GM18909 (cell line): ENCODE measurements around the gene GARS1.
"Not testable (repeated sequence)": the region's sequence is repeated elsewhere in the genome, so short reads cannot be mapped to it uniquely, and the experiment has no call there.

Experiments
- ATAC-seq: cut with Tn5 transposase; IDR thresholded peaks from one replicate; pipeline ENCODE4 v1.9.1; 2021; ENCODE audit warnings: mild to moderate bottlenecking; ENCODE audit not compliant: unreplicated experiment, poor library complexity

The GARS1 gene

DNA sequence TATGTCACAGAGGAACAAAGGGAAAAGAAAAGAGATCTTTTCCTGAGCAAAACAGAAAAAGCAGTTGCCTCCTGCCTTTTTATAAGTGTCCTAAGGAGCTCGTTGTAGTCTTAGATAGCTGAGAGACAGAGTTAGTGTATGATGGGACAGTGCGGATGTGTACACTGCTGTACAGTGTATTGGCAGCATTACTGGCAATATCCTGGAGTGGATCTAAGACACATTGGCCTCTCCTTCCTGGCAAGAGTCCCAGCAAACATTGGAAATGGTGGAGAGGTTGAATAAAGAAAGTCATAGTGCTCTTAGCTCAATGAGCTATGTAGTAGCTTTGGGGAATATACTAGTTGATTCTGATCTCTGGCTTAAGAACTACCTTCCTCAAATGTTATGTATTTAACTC lies 22.7 kb downstream of the GARS1 start:
- ATAC-seq = no peak

DNA sequence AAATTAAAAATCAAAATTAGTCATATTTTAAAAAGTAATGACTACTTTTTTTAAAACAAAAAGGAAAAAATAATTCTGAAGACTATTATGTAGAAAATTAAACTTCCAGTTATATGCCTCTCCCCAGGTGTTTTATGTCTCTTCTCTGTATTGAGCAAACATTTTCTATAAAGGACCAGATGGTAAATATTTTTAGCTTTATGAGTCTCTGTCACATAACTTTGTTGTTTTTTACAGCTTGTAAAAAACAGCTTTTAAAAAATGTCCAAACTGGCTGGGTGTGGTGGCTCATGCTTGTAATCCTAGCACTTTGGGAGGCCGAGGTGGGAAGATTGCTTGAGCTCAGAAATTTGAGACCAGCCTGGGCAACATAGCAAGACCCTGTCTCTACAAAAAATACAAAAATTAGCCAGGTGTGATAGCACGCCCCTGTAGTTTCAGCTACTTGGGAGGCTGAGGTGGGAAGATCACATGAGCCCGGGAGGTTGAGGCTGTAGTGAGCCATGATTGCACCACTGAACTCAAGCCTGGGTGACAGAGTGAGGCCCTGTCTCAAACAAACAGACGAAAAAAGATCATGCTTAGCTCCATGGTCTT lies 23.5 kb downstream of the GARS1 start:
- no peak for ATAC-seq

DNA sequence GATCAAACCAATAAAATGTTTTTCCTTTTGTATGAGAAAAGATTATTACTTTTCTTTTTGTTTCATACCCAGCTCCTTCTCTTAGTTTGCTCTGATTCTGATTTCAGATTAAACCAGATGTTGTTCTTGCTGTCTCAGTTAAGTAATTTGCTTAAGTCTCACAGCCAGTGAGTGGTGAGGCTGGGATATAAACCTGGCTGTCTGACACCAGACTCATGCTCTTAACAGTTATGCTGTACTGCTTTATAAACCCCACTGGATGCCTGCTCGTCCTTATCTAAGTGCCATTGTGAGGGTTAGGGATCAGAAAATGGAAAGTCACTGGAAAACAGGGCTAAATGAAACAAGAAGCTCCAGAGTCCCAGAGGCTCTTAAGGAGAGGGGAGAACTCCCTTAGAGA lies 24.3 kb downstream of the GARS1 start:
- ATAC-seq = no peak

DNA sequence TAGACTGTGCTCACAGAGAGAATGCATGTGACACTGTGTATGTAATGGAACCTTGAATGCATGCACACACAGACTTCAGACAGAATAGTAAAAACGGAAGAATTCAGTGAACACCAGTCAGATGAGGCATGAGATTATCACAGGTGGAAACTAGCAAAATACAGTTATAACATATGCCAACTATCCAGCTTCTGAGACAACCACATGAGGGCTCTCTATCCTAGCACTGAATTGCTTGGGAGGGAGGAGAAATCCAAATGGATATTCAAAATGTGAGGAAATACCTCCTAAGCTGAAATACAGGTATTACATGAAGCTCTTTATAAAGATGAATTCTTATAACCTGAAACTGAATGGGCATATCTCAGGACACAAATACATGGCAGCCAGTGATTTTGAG lies 30.6 kb downstream of the GARS1 start:
- no peak for ATAC-seq

DNA sequence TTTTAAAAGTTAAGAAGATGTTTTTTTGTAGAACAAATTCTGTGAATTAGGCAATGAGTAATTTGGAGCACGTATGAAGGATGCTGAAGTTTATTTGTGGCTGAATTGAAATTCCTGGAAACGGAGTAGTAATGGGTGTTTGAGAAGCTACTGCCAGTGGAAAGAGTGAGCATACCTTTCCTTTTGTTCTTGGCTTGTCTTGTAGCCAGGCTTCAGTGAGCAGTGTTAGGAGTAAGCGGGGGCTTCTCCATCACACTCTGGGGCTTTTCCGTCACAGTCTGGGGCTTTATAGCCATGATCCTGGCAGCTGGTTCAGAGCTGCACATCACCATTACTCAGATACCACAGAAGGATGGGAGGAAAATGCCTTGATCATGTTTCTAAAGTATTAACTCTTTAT lies 32.3 kb downstream of the GARS1 start:
- ATAC-seq = no peak

DNA sequence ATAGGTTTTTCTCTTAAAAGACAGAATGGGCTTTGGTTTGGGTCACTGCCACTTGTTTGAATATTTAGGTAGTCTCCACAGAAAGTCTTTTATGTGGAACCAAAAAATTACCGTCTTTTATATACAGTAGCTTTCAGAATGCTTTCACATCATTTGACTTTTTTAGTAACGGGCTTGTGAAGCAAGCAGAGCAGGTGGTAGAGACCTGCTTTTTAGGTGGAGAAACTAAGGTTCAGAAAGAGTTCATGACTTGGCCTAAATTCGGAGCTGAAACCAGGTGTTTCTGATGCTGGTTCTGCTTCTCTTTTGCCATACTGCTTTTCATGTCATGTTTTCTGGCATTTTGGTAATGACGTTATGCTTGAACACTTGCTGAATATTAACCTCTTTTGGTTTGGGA lies 36.3 kb downstream of the GARS1 start:
- no peak for ATAC-seq

DNA sequence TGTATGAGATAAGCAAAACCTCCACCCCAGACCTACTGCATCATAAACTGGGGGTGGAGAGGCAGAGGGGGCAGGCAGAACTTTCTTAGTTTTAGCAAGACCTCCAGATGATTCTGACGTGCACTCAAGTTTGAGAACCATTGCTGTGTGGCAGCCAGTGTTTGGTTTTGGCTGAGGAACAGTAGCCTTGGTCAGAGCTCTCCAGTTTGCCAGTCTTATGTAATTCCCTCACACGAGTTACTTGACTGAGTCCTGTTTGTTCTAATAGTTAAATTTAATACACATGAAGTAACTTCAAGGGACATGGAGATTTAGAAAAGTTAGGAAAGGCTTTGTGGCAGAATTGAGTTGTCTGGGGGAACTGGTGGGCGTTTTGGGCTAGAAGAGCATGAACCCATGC lies 38.5 kb downstream of the GARS1 start:
- no peak for ATAC-seq

DNA sequence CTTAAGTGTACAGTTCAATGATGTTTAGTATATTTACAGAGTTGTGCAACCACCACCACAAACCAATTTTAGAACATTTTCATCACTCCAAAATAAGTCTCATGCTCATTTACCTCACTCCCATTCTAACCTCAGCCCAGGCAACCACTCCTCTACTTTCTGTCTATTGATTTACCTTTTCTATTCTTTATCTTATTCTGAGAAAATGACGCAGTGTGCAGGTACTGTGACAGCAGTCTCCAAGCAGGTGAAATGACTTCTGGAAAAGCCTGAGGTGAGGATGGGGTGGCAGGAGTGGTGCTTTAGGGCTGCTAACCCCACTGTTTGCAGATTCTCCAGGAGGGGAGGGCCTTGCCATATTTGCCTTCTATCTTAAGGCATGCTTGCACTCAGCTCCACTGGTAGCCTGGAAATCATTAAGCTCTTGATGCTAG lies 39.5 kb downstream of the GARS1 start:
- no peak for ATAC-seq

DNA sequence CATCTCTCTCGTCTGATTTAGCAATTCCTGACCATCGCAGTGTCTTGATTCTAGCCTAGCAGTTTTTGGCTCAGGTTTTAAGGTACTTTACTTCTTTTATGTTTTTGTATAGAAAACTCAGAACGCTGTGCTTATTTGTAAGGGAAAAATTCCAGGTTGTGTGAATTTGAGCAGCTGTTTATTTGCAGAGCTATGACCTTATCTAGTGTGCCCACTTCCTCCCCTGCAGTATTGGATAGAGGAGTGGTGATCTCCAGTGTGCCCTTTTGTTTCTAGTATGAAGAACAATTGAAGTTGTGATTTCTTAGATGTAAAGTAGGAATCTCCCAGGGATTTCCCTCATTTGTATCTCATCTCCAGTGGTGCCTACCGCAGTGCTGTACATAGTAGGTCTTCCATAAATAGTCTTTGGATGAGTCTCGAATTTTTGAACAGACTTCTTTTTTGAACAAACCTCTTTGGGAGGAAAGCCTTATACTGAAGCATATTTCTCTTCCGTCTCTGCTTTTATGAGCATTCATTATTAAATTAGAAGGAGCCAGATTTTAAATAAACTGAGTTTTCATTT lies 40.0 kb downstream of the GARS1 start:
- no peak for ATAC-seq

DNA sequence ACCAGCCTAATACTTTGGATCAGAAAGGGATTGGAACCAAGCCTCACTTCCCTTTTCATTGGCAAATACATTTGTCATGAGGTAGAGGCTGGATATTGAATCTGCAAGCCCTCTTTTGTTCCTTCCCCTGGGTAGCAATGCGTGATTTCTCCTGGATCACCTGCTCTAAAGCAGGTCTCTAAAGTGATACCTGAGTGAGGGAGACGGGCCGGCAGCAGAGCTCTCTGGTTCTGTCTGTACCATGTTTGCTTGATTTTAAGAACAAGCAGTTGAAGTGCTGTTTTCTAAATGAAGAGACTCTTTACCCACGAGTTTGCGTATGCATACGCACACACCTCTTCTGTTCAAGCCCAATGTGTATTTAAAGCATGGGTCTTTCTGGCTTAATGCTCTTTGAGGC lies 41.1 kb downstream of the GARS1 start:
- ATAC-seq = no peak

DNA sequence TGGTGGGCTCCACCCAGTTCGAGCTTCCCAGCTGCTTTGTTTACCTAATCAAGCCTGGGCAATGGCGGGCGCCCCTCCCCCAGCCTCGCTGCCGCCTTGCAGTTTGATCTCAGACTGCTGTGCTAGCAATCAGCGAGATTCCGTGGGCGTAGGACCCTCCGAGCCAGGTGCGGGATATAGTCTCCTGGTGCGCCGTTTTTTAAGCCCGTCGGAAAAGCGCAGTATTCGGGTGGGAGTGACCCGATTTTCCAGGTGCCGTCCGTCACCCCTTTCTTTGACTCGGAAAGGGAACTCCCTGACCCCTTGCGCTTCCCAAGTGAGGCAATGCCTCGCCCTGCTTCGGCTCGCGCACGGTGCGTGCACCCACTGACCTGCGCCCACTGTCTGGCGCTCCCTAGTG lies 47.6 kb downstream of the GARS1 start:
- not testable (repeated sequence) for ATAC-seq

DNA sequence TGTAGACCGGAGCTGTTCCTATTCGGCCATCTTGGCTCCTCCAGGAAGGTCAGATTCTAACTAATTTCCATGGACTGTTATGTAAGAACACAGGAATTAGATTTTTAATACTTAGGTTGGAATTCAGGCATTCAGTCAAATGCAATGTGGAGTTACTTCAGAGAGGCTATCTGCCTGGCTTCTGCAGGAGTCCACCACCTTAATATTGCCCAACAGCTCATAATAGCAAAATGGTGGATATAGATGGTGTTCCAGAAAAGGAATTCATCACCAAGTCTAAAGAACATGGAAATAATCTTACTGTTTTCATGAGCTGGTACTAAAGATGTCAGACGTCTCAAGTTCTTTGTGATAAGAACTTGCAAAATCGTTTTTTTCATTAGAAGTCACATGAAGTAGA lies 48.1 kb downstream of the GARS1 start:
- ATAC-seq = no peak

DNA sequence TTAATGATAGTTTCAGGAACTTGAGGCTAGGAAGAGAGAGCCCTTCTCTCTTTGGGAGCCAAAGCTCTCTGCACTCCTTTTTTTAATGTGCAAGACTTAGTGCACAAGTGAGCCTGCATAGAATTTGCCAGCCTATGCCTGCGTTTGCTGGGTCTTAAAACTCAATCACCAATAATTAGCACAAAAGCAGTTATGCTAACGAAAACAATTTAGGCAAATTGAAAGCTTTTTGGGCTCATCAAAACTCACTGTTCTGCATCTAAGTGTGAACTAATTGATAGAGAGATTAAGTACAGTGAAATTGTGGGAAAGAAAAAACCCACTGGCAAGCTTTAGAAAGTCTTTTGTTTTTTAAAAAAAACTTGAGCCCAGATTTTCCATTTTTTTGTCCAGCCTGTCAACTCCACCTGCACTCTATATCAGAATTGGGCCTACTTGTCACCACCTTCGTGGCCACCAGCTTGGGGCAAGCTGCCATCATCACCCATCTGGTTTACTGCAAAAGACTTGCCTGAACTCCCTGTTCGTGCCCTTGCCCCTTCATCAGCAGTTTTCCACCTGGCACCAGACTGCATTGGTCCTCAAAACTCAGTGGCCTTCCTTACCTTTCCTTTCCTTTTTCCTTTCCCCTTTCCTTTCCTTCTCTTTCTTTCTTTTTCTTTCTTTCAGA lies 49.7 kb downstream of the GARS1 start:
- ATAC-seq = no peak

DNA sequence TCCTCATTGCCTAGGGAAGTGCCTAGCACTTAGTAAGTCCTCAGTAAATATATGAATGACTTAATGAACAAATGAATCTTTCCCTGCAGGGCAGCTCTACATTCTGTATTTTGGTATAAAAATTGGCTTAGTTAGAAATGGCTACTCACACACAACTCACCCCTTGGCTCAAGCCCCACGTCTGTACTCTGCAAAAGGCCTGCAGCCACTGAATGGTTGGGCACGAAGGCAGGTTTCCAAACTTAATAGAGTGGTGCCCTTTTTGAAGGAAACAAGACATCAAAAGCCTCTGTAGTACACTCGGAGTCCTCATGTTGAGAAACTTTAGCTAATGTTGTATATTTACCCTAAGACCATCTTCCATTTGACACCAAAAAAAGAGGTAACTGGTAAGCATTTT lies 51.0 kb downstream of the GARS1 start:
- ATAC-seq = no peak

DNA sequence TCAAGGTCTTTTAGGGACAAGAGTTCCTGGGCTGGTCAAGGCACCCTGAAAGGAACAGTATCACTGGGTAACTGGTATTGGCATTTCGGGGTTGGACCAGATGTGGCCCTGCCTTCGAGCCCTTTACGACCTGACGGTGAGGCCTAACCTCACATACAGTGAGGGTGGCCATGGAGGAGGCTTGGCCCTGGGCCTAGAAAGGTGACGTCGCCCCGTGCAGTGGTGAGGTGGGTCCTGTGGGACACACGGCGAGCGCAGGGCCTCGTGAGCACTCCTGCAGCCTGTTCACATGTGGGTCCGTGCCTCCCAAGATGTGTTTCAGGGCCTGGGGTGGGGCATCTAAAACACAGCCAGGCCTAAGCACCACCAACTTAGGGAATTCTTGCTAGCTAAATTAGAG lies 51.5 kb downstream of the GARS1 start:
- ATAC-seq = no peak

DNA sequence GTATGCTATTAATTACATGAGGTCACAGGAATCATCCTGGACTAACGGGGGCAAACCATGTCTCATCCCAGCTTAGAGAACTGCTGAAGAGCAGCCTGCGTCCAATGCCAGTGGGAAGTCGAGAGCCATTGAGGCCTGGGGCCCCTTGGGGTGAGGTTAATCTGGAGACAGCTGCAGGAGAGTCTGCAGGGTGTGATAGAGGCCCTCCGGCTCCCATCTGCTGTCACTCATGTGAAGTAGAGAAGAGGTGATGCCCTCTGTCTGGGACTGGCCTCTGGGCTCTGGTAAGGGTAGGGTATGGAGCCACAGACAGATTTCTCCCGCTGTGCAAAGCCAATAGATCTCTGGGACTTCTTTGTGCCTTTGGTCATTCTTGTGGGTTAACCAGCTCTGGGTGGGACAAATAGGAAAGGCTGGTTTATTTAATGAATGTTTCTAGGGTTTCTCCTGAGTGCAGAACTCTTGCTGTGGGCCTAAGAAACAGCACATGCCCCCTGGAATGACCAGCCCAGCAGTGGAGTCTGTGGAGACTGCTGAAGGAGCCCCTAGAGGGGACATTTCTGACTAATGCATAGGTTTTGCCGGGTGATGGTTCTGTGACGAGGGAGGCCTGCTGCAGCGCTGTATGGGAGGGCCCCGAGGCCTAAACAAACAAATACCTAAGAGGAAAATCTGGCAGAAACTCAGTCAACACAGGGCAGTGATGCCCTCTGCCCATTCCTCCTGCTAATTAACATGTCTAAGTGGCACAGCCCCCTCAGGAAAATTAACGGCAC lies 53.1 kb downstream of the GARS1 start:
- no peak for ATAC-seq

DNA sequence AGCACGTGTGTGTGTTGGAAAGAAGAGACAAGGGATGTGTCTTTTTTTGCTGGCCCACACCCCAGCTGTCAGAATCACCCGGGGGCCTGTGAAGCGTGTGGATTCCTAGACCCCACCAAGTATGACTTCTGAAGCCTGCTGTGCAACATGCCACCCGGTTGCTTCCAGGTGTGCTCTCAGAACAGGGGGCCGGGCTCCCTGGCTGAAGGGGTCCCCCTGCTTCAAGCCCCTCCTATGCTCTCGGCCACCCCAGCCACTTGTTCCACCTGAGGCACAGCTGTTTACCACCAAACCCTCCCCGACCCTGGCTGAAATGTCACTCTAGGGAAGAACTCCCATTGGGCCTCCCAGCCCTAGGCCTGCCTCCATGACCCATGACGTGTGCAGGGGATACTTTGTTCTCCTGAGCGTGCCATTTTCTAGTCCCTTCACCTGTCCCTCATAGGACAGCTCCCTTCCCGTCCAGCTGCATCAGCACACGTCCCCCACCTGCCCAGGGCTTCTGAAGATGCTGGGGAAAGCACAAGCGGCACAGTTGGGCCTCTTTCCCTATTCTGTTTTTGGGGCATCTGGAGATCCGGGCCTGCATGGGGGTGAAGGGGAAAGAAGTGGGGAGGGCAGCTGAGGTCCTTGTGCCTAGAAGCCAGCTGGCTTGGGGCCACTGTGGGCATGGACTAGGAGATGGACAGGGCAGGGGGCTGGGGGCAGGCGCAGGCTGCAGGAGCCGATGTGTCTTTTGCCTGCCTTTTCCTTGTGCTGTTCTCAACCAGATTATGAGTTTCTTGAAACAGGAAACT lies 54.3 kb downstream of the GARS1 start:
- ATAC-seq = no peak

DNA sequence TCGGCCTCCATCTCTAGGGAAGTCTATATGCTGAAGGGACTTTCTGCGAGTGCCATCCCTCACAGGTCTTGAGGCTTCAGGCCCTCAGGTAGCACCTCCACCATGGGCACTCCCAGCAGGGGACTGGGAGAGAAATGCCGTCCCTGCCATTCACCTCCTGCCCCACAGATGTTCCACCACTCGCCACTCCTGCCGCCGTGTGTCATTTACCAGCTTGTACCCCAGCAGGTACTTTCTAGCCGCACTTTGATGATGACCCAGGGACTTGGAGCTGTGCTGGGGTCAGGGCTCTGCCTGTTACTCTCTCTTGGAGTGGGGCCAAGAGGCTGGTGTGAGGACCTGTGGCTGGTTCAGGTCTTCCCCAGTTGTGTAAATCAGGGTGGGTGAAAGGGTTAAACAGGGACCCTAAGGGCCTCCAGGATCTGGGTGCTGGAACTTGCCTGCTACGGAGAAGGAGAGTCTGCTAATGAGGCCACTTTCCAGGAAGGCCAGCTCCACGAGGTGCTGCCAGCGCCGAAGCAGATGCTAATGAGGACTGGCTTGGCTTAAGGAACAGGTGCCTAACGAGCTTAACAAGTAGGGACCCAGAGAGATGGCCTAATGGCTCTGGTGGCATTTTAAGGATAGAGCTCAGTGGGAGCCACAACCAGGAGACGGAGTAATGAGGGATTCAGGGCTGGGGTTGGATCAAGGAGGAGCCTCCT lies 55.2 kb downstream of the GARS1 start:
- no peak for ATAC-seq

DNA sequence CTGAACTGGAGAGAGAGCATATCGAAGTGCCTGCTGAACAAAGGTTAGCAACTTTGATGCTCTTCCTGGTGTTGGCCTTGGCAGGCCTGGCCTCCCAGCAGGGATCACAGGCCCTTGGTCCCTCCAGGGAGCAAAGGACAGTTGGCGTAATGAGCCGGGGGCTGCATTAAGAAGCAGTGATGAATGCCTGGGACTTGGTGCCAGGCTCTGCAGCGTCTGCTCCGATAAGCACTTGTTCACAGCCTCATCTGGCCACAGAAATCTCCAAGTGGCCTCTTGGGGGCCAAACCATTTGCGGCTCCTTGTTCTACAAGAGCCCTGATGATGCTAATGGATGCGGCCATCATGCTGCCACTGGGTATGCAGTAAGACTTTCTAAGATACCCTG lies 55.7 kb downstream of the GARS1 start:
- ATAC-seq = no peak

DNA sequence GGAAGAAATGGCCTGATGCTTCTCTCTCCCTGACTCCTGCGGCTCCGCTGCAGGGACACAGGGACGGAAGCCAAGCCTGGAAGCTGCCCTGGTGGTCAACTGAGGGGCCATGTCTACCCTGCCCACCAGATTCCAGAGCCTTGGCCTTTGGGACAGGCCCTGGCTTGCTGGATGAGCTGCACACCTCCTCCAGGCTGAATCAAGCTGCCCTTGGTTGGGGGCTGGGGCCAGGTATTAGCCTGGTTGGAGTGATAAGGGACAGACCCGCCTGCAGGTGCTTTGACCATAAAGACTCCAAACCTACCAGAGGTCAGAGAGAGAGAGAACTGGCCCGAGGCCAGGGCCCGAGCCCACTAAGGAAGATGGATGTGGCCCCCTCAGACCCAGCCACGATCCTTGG lies 57.5 kb downstream of the GARS1 start:
- ATAC-seq = no peak
